Parathyroid adenoma (tissue), 2 donors: Measurements from ENCODE around the gene VAV3.
"Not testable (repeated sequence)": the region's sequence is repeated elsewhere in the genome, so short reads cannot be mapped to it uniquely, and the experiment has no call there.

Source experiments
- H2AFZ ChIP-seq: fragments of 300-600 bp; sonication (generic); one replicate; pipeline ENCODE4 v1.7.0; 2017; ENCODE audit warnings: antibody characterized with exemption, mild to moderate bottlenecking
- H3K27ac ChIP-seq: fragments of 300-600 bp; sonication (generic); one replicate; pipeline ENCODE4 v1.7.0; 2017
- H3K27me3 ChIP-seq: fragments of 300-600 bp; sonication (generic); one replicate; pipeline ENCODE4 v1.7.0; 2017; ENCODE audit warnings: low read length; ENCODE audit not compliant: control insufficient read depth, insufficient read depth
- H3K36me3 ChIP-seq: fragments of 300-600 bp; sonication (generic); one replicate; pipeline ENCODE4 v1.7.0; 2017; ENCODE audit warnings: low read length; ENCODE audit not compliant: control insufficient read depth, insufficient read depth
- H3K4me1 ChIP-seq: fragments of 300-600 bp; sonication (generic); one replicate; pipeline ENCODE4 v1.7.0; 2017; ENCODE audit warnings: control low read depth
- H3K4me2 ChIP-seq: fragments of 300-600 bp; sonication (generic); one replicate; pipeline ENCODE4 v1.7.0; 2017; ENCODE audit warnings: low read length
- H3K4me3 ChIP-seq: fragments of 300-600 bp; sonication (generic); one replicate; pipeline ENCODE4 v1.7.0; 2017; ENCODE audit warnings: low read depth, low read length
- H3K79me2 ChIP-seq: fragments of 300-600 bp; sonication (generic); one replicate; pipeline ENCODE4 v1.7.0; 2017; ENCODE audit warnings: control low read depth
- H3K9ac ChIP-seq: fragments of 300-600 bp; sonication (generic); one replicate; pipeline ENCODE4 v1.7.0; 2017; ENCODE audit warnings: mild to moderate bottlenecking
- H3K9me3 ChIP-seq: fragments of 300-600 bp; sonication (generic); one replicate; pipeline ENCODE4 v1.7.0; 2017; ENCODE audit warnings: low read length; ENCODE audit not compliant: control insufficient read depth
- CTCF ChIP-seq: fragments of 300-600 bp; sonication (generic); IDR thresholded peaks from one replicate; pipeline ENCODE4 v1.7.0; 2017; ENCODE audit warnings: antibody characterized with exemption, mild to moderate bottlenecking
- donor health status: primary hyperparathyroidism.

Gene VAV3

GRCh38 chr1:107851418-107851817 is 113.6 kb downstream of the VAV3 start:
- Histone ChIP-seq H2AFZ (no peak overlapping the region), H3K9me3 (no peaks in the 10 kb centered on the region), H3K4me2 (no peak overlapping the region), H3K9ac (no peak overlapping the region), H3K27ac (no peak overlapping the region), H3K36me3 (no peaks in the 10 kb centered on the region), H3K4me1 (no peaks in the 10 kb centered on the region), H3K79me2 (no peaks in the 10 kb centered on the region), H3K4me3 (no peak overlapping the region), H3K27me3 (no peaks in the 10 kb centered on the region)
- no peak for TF ChIP-seq CTCF

- not testable (repeated sequence) for H2AFZ ChIP-seq, H3K9ac ChIP-seq, H3K27ac ChIP-seq, H3K9me3 ChIP-seq, H3K4me3 ChIP-seq, H3K4me2 ChIP-seq, H3K4me1 ChIP-seq, H3K36me3 ChIP-seq, H3K79me2 ChIP-seq, H3K27me3 ChIP-seq
Measured at GRCh38 chr1:107844541-107845194, 120.3 kb downstream of the VAV3 start.

- no peaks in the 10 kb centered on the region for H3K36me3 ChIP-seq
- H3K79me2 ChIP-seq: no peaks in the 10 kb centered on the region
- no peaks in the 10 kb centered on the region for H3K4me1 ChIP-seq
- H3K27ac ChIP-seq: no peak overlapping the region
- no peak overlapping the region for H3K9ac ChIP-seq
- H3K27me3 ChIP-seq: no peaks in the 10 kb centered on the region
- no peaks in the 10 kb centered on the region for H3K9me3 ChIP-seq
- no peak overlapping the region for H3K4me3 ChIP-seq
- no peak for TF ChIP-seq CTCF
- no peak overlapping the region for H2AFZ ChIP-seq
- H3K4me2 ChIP-seq: no peak overlapping the region
Measured at GRCh38 chr1:107843989-107844388, 121.0 kb downstream of the VAV3 start.

GRCh38 chr1:107842241-107842640 is 122.7 kb downstream of the VAV3 start:
- no peaks in the 10 kb centered on the region for H3K27me3 ChIP-seq
- H3K4me1 ChIP-seq: no peaks in the 10 kb centered on the region
- no peak overlapping the region for H2AFZ ChIP-seq
- no peak overlapping the region for H3K4me3 ChIP-seq
- H3K9me3 ChIP-seq: no peaks in the 10 kb centered on the region
- H3K4me2 ChIP-seq: no peak overlapping the region
- H3K9ac ChIP-seq: no peak overlapping the region
- no peaks in the 10 kb centered on the region for H3K36me3 ChIP-seq
- H3K79me2 ChIP-seq: no peaks in the 10 kb centered on the region
- no peak overlapping the region for H3K27ac ChIP-seq
- TF ChIP-seq CTCF: no peak

GRCh38 chr1:107840725-107841124 is 124.3 kb downstream of the VAV3 start:
- no peak for TF ChIP-seq CTCF
- no peaks in the 10 kb centered on the region for H3K9me3 ChIP-seq
- H3K4me2 ChIP-seq: no peak overlapping the region
- no peak overlapping the region for H3K4me3 ChIP-seq
- H3K27ac ChIP-seq: no peak overlapping the region
- no peak overlapping the region for H3K9ac ChIP-seq
- H3K4me1 ChIP-seq: no peaks in the 10 kb centered on the region
- no peaks in the 10 kb centered on the region for H3K36me3 ChIP-seq
- H3K79me2 ChIP-seq: no peaks in the 10 kb centered on the region
- no peak overlapping the region for H2AFZ ChIP-seq
- no peaks in the 10 kb centered on the region for H3K27me3 ChIP-seq
